GM12892 (cell line): Measurements from ENCODE around the gene VPS50.

Experiments
- POLR2A ChIP-seq: IDR thresholded peaks from 2 replicates; pipeline ENCODE4 v1.6.1; 2011; ENCODE audit warnings: low read depth, low read length, control low read depth
- POLR2AphosphoS5 ChIP-seq: IDR thresholded peaks from 2 replicates; pipeline ENCODE4 v1.6.1; 2011; ENCODE audit warnings: low read depth, low read length, control low read depth

DNA sequence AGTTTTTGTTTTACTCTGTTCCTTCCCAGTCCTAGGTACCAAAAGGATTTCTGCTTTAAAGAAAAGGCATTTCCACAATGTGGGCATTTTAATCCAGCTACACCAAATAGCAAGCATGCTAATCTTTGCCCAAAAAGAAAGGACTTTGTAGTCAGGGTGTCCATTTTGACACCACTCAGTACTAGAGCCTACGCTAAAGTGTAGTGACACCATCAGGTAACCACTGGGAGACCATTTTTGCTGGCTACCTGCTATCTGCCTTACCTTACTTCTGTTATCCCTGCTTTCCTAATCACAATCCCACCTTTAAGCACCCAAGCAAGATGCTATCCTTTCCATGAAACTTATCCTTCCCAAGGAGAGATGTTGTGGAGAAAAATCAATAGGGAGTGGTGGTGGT, 129.7 kb downstream of the VPS50 start:
- no peak for TF ChIP-seq POLR2AphosphoS5
- no peak for TF ChIP-seq POLR2A
